ENCODE data around the gene C19orf73.
A peak's percentile ranks its signal among the peaks of the same experiment; 100 is the strongest.

Gene C19orf73

DNA sequence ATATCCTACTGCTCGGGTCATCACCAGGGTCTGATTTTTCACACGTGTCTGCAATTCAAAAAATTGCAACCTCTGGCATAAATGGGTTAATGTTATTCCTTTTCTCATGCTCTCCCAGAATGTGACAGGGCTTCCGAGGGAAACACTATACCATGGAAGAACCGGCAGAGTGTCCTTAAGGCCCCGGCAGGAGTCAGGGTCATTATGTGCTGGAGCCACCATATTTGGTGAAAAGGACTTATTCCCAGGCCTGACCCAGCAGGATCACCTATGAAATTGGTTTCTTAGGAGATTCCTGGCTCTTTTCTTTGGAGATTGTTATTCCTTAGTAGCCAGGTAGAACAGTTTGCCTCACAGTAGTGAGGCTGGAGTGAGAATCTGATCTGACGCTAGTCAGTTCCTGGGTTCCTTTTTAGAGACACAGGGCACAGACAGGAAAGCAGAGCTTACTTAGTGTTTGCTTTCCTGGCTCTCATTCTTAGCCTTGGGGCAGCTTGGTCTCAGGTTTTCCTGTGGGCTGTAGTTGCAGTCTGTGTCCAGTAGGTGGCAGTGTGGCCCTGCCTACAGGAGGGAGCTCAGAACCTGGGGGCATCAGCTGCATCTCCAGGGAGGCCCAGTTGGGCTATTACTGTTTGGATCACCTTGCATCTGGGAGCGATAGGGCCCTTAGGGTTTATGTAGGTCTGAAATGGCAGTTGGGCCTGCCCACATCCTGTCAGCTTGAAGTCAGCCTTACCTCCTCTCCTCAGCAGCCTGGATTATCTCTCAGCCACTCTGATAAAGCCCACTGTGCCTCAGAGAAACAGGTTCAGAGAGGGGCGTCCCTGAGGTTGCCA, 21.3 kb downstream of the C19orf73 start:
- peak; percentile 64 for DNase-seq

DNA sequence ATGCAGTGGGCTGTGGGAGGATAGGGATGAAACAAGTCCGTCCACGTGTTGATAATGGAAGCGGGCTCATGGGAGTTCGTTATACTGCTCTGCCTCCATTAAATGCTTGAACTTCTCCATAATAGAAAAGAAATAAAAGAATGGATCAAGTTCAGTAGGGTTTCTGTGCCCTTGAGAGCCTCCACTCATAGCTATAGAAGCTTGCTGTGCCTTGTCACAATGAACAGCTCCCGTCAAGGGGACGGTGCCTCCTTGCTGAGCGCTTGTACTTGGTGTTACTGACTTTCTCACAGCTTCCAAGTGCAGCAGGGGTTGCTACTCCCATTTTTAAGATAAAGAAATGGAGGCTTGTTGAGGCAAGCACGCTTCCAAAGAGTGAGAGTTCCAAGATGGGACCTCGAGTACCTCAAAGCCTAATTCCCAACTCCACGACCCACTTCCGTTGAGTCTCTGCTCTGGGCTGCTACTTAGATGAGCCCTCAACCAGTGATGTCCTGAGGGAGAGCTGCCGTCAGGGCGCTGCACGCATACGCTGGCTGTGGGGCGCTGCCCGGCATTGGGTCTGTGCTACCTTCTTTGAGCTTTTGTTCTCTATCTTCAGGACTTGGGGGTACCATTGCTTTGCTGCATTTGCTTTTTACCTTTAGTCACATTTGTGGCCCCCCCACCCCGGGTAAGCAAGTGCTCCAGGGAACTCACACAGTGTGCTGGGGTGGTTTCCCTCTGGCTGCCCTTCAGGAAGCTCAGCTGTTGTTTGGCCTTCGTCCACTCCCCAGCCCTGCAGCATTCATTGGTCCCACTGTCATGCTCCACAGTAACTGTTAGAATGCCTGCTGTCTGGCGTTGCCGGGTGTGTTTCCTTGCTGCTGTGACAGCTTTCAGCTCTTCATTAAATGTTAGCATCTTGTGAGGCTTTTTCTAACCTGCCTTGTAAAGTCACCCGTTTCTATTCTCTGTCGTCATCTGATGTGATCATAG, 24.1 kb downstream of the C19orf73 start:
- no peak for DNase-seq

DNA sequence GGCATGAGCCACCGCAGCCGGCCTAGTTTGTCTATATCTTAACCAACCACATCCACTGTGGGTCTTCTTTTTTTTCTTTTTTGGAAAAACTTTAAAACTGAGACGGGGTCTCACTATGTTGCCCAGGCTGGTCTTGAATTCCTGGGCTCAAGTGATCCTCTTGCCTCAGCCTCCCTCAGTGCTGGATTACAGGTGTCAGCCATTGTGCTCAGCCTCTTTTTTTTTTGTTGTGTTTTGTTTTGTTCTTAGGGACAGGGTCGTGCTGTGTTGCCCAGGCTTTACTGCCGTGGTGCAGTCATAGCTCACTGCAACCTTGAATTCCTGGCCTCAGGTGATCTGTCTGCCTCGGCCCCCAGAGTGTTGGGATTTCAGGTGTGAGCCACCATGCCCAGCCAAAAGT, 26.3 kb downstream of the C19orf73 start:
- no peak for DNase-seq

DNA sequence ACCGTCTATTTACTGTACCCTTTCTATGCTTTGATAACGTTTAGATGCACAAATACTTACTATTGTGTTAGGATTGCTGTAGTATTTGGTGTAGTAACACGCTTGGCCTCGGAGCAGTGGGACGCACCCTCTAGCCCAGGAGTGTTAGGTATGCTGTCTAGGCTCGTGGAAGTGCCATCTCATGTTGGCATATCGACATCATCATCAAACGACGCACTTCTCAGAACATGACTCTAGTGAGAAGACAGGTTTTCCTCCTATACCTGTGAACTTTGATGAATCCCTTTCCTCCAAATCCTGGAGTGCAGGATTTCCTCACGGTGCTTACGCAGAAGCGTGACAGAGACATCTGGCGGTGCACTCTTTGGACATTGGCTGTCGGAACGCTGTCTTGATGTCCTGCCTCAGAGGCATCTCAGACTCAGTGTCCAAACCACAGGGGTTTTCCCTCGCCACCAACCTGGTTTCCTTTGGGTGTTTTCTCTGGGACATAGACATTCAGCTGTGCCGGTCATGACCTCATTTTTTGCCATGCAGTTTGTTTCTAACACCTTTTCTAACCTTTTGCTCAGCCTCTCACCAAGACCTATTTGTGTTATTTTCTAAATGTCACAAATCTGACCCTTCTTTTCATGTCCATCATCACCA, 27.4 kb downstream of the C19orf73 start:
- no peak for DNase-seq

DNA sequence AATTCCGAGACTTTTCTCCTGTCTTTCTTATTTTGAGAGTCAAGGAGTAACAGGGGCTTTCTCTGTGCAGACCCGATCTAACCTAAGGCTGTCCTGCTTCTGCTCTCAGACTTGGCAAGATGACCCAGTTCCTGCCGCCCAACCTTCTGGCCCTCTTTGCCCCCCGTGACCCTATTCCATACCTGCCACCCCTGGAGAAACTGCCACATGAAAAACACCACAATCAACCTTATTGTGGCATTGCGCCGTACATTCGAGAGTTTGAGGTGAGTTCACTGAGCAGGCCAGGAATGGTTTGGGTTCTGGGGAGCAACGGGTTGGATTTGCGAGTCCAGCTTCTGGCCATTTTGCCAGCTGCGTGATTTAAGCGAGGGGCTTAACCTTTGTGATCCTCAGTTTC, 32.6 kb downstream of the C19orf73 start:
- no peak for DNase-seq

DNA sequence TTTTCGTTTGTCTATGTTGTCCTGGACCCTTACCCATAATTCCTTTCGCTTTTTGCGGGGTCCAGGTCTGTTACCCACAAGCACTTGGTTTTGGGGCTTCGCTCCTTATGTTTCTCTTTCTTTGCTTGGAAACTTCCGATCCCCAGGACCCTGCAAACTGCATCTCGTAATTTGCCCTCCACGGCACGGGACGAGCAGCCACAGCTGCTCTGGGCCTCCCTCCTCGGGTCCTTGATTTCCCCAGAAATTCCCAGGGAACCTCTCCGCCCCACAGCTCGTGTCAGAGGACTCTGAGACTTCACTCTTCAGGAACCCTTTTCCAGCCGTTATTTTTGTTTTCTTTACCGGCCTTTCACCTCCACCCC, 33.1 kb downstream of the C19orf73 start:
- DNase-seq = no peak

DNA sequence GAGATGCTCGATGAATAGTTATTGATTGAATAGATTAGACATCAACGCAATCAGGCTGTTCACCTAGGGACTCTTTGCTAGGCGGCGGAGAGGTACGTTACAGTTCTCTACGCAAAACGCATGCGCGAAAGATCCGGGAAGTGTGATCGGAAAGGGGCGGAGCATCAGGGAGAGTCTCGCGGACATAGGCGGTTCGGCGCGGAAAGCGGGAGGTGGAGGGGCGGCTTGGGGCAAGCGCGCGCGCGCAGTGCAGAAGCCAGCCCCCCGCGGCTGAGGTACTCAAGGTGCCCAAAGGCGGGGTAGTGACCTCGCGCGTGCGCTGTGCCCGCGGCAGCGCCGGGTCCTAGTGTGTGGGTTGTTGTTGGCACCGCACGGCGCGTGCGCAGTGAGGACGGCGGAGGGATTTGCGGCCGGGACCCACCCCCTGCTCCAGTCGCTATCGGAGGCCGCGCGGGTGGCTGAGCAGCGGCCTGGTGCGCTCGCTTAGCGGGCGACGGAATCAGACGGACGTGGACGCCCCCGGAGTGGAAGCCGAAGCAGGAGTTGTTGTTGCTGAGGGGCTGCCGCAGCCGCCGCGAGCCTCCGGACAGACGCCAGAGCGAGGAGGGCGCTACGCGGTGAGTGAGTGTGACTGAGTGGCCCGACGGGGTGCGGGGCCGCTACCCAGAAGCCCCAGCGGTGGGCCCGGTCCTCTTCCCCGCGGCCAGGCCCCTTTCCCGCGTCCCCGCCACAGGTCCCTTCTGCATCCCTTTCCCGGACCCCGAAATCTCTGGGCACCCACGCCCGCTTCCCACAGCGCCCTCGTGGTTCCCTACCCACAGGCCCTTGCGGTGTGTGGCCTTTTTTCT, 33.7 kb downstream of the C19orf73 start, which contains the start of gene SNRNP70:
SNRNP70 (plus strand) TSS at position 432 of the 848 bp plus-strand sequence. CDS start 964 bp downstream, outside the sequence.
- DNase-seq = peak; percentile 98

DNA sequence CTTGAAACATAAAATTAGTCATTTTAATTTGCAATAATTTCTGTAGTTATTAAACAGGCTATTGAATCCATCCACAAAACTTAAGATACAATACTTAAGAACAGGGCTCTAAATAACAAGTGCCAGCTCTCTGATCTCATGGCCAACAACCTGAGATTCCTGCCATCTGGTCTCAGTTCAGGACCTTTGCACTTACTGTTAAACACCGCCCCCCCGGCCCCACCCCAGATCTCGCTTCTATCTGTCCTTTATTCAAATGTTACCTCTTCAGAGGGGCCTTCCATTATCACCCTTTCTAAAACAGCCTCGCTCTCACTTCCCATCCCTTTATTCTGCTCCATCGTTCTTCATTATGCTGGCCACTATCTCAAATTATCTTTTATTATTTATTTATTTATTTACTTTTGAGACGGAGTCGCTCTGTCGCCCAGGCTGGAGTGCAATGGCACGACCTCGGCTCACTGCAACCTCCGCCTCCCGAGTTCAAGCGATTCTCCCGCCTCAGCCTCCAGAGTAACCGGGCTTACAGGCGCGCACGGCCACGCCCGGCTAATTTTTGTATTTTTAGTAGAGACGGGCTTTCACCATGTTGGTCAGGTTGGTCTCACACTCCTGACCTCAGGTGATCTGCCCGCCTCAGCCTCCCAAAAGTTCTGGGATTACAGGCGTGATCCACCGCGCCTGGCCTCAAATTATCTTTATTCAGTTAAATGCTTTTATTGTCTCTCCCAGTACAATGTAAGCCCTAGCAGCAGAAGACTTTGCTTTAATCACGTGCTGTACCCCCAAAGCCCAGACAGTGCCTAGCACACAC, 34.5 kb downstream of the C19orf73 start:
- DNase-seq = no peak

DNA sequence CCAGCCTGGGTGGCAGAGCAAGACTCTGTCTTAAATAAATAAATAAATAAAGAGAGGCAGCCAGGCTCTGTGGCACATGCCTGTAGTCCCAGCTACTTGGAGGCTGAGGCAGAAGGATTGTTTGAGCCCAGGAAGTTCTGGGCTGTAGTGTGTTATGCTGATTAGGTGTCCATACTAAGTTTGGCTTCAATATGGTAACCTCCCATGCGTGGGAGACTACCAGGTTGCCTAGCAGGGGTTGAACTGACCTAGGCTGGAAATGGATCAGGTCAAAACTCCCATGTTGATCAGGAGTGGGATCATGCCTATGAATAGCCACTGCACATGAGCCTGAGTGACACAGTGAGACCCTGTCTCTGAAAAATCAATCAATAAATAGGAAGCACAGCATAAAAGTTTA, 37.7 kb downstream of the C19orf73 start:
- no peak for DNase-seq

DNA sequence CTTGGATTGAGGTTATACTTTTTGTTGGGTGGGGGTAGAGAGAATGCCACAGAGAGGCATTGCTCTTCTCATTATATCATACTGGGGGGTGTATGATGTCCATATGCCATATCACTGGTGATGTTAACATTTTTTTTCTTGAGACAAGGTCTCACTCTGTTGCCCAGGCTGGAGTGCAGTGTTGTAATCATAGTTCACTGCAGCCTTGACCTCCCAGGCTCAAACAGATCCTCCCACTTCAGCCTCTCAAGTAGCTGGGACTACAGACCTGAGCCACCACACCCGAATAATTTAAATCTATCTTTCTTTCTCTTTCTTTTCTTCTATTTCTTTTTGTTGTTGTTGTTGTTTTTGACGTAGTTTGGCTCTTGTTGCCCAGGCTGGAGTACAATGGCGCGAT, 38.6 kb downstream of the C19orf73 start:
- no peak for DNase-seq

DNA sequence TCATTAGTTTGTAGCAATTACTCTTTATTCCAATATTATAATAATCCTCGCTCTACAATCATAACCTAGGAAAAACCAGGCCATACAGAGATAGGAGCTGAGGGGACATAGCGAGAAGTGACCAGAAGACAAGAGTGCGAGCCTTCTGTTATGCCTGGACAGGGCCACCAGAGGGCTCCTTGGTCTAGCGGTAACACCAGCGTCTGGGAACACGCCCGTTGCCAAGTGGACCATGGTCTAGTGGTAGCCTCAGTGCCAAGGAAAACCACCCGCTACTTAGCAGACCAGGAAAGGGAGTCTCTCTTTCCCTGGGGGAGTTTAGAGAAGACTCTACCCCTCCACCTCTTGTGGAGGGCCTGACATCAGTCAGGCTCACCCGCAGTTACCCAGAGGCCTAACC, 44.1 kb downstream of the C19orf73 start:
- peak; percentile 24 for DNase-seq

DNA sequence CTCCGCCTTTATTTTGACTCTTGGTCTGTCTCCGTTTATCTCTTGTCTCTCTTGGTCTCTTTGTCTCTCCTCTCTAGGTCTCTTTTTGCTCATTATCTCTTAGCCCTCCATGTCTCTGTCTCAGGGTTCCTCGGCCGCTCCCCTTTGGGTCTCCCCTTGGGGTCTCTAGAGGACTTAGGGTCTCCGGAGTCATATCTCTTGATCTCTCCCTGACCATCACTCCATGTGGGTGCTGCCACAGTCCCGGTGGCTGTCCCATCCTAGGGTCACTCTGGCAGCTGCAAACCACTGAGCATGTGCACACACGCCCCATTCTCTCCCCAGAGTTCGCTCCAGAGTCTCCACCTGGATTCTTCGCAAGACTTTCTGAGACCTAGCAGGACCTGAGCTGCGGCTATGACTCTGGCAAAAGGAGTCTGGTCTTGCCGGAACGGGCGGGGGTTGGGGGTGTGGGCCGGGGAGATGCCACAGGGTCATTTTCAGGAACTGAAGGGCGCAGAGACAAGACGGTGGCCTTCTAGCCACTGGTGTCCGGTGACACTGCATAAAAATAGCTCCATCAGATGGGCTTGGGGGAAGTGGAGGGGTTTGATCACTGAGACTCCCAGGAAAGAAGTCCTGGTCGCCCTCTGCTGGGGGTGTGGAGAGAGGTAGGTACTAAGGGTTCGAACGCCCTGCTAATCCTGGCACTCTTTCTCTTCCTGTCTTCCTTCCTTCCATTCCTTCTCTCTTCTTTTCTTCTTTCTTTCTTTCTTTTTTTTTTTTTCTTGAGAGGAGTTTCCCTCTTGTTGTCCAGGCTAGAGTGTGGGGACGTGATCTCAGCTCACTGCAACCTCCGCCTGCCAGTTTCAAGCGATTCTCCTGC, 45.2 kb downstream of the C19orf73 start:
- no peak for DNase-seq

DNA sequence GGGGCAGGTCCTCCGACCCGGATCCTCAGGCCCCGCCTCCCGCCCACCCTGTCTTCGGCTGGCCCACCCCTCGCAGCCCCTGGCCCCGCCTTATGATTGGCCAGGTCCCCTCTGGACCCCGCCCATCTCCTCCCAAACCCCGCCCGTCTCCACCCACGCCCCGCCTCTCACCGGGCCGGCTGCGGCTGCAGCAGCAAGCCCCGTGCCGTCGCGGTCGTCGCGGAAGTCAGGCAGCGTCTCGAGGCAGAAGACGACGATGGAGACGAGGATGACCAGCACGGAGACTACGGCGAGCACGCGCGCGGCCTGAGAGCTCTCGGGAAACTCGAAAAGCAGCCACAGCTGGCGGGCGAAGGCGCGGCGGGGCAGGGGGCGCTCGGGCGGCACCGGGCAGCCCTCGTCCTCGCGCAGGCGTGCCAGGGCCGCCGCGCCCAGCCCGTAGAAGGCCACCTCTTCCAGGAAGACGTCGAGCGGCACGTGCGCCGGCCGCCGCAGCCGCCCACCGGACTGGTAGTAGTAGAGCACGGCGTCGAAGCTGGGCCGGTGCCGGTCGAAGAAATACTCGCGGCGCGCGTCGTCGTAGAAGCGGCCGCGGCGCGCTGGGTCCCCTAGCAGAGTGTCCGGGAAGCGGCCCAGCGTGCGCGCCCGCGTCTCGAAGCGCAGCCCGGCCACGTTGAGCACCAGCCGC, 46.9 kb downstream of the C19orf73 start:
- no peak for DNase-seq

DNA sequence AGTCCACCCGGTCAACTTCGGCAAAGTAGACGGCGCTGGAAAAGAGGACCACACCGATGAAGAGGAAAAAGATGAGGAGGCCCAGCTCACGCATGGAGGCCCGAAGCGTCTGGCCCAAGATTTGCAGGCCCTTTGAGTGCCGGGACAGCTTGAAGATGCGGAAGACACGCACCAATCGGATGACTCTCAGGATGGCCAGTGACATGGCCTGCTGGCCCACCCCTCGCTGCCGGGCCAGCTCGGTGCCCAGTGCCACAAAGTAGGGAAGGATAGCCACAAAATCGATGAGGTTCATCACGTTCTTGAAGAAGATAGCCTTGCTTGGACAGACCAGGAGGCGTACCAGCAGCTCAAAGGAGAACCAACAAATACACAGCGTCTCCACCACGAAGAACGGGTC, 48.5 kb downstream of the C19orf73 start:
- DNase-seq = no peak

DNA sequence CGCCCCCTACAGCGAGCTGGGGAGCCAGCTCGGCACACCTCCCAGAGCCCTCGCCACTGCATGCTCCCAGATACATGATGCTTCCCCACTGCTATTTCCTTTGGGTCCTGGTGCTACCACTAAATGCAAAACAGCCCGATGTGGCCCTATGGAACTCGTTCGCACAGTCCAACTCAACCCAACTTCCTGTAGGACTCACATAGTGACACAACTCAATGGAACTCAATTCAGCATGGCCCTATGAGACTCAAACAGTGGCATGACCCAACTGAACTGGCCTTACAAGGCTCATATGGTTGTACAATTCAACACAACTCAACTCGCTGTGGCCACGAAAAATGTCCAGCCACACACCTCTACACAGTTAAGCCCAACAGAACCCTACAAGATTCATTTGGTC, 49.9 kb downstream of the C19orf73 start:
- DNase-seq = no peak
